ENCODE results near the gene VAMP2.

DNA sequence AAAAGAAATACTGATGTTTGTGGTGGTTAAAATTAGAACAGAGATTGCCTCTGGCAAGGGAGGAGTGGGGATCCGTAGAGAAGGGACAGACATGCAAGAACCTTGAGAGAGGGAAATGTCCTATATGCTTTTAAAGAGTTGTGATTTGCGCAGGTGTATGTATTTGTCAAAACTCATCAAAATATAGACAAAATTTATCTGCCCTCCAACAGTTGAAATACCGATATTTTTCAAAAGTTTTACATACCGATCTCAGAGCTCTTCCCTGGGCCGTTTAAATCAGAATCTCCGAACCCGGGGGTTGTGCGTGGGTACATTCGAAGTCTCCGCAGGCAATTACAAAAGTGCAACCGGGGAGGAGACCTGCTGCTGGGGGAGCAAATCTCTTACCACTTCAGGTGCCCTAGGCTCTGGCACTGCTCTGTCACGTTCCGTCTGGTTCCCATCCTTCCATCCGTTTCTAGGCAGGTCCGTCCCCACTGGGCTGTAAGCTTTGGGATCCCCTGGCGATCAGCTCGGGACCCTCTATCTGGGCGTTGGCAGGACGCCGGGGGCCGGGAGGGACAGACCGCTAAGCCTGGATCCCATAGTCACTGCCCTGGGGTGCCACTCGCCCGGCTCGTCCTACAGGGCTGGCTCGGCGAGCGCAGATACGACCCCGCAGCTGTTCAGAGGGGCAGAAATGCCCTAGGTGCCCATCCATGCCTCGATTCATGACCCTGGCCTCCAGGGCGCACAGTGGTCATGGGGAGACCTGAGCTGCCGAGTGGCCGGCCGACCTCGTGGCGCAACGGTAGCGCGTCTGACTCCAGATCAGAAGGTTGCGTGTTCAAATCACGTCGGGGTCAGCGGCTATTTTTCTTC, 23.1 kb upstream of the VAMP2 start:
- TF ChIP-seq, protein P1, sequence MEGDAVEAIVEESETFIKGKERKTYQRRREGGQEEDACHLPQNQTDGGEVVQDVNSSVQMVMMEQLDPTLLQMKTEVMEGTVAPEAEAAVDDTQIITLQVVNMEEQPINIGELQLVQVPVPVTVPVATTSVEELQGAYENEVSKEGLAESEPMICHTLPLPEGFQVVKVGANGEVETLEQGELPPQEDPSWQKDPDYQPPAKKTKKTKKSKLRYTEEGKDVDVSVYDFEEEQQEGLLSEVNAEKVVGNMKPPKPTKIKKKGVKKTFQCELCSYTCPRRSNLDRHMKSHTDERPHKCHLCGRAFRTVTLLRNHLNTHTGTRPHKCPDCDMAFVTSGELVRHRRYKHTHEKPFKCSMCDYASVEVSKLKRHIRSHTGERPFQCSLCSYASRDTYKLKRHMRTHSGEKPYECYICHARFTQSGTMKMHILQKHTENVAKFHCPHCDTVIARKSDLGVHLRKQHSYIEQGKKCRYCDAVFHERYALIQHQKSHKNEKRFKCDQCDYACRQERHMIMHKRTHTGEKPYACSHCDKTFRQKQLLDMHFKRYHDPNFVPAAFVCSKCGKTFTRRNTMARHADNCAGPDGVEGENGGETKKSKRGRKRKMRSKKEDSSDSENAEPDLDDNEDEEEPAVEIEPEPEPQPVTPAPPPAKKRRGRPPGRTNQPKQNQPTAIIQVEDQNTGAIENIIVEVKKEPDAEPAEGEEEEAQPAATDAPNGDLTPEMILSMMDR (IDR thresholded peaks at IDR 0.05), result no peak
- TF ChIP-seq EZH2 (IDR thresholded peaks at IDR 0.05; ENCODE audit: borderline replicate concordance, insufficient read depth, low read depth, low read length, poor library complexity, severe bottlenecking), result no peak

Data from B cell (primary cell).